Hepatocyte (in vitro differentiated cells): ENCODE measurements around the gene DNAH11. TPM values are rescaled to one million over a fixed set of nuclear protein-coding genes. Genes with fewer than 3 reads are reported as not detected.
"Not testable (repeated sequence)": the region's sequence is repeated elsewhere in the genome, so short reads cannot be mapped to it uniquely, and the experiment has no call there.

Experiments used
- DNase-seq: peaks from one replicate; pipeline ENCODE4 v3.0.0-alpha.2; 2016; ENCODE audit warnings: low spot score
- H2AFZ ChIP-seq: fragments of 200-600 bp; sonication (generic); 2 replicates; pipeline ENCODE4 v1.6.0; 2016; ENCODE audit warnings: antibody characterized with exemption, mild to moderate bottlenecking
- H3K27ac ChIP-seq: fragments of 200-600 bp; sonication (generic); 2 replicates; pipeline ENCODE4 v1.5.1; 2016; ENCODE audit warnings: mild to moderate bottlenecking
- H3K27me3 ChIP-seq: fragments of 200-600 bp; sonication (generic); 2 replicates; pipeline ENCODE4 v1.6.1; 2016
- H3K36me3 ChIP-seq: fragments of 200-600 bp; sonication (generic); replicated peaks from 2 replicates; pipeline ENCODE4 v1.5.1; 2016; ENCODE audit warnings: low read depth; ENCODE audit not compliant: insufficient read depth
- H3K4me1 ChIP-seq: fragments of 200-600 bp; sonication (generic); 2 replicates; pipeline ENCODE4 v1.5.1; 2016; ENCODE audit warnings: mild to moderate bottlenecking, moderate library complexity; ENCODE audit not compliant: insufficient read depth
- H3K4me2 ChIP-seq: fragments of 200-600 bp; sonication (generic); 2 replicates; pipeline ENCODE4 v1.6.0; 2016
- H3K4me3 ChIP-seq: fragments of 200-600 bp; sonication (generic); 2 replicates; pipeline ENCODE4 v1.5.1; 2016; ENCODE audit warnings: mild to moderate bottlenecking
- H3K79me2 ChIP-seq: fragments of 200-600 bp; sonication (generic); 2 replicates; pipeline ENCODE4 v1.6.0; 2017; ENCODE audit warnings: mild to moderate bottlenecking
- H3K9me2 ChIP-seq: fragments of 200-600 bp; sonication (generic); replicated peaks from 2 replicates; pipeline ENCODE4 v1.6.0; 2017; ENCODE audit warnings: mild to moderate bottlenecking; ENCODE audit not compliant: insufficient read depth
- H3K9me3 ChIP-seq: fragments of 200-600 bp; sonication (generic); 2 replicates; pipeline ENCODE4 v1.5.1; 2016; ENCODE audit warnings: low read depth, mild to moderate bottlenecking
- H4K20me1 ChIP-seq: fragments of 200-600 bp; sonication (generic); 2 replicates; pipeline ENCODE4 v1.6.0; 2016; ENCODE audit warnings: mild to moderate bottlenecking; ENCODE audit not compliant: insufficient read depth, poor library complexity, severe bottlenecking
- CTCF ChIP-seq: fragments of 200-600 bp; sonication (generic); IDR thresholded peaks from 2 replicates; pipeline ENCODE4 v1.5.1; 2016; ENCODE audit warnings: antibody characterized with exemption, mild to moderate bottlenecking; ENCODE audit not compliant: poor library complexity
- EZH2 ChIP-seq: fragments of 200-600 bp; sonication (generic); IDR thresholded peaks from 2 replicates; pipeline ENCODE4 v1.6.1; 2016; ENCODE audit warnings: antibody characterized with exemption, mild to moderate bottlenecking, borderline replicate concordance
- EZH2phosphoT487 ChIP-seq: fragments of 200-600 bp; sonication (generic); IDR thresholded peaks from one replicate; pipeline ENCODE4 v1.6.1; 2018; ENCODE audit warnings: antibody characterized with exemption, mild to moderate bottlenecking, low read depth, moderate library complexity; ENCODE audit not compliant: unreplicated experiment, severe bottlenecking
- WGBS: methylation state at CpG from one replicate; pipeline ENCODE4 v1.1.6; 2016; ENCODE audit warnings: low lambda C conversion rate; ENCODE audit errors: missing lambda C conversion rate; 5-methylcytosine and 5-hydroxymethylcytosine counted together
- polyA plus RNA-seq: library from polyadenylated mRNA; unstranded; fragments of >200 nt; fragmentation: Nextera tagmentation; extraction: Ambion mirVana; gene quantifications from 2 replicates; pipeline ENCODE4 v1.2.1, GENCODE V29; 2016
- total RNA-seq: library from RNA; depleted of rRNA; stranded (reverse); fragments of >200 nt; gene quantifications from 2 replicates; pipeline ENCODE4 v1.2.3, GENCODE V29; 2014

DNAH11 gene
- total and polyA plus RNA-seq, 2 experiments from 2014 or later = 0.43 to 1.3 TPM

GRCh38 chr7:21526448-21526847 lies 16.4 kb upstream of the DNAH11 start:
- Histone ChIP-seq H3K4me2 (no peak overlapping the region), H3K4me1 (no peaks in the 10 kb centered on the region), H3K36me3 (no peaks in the 10 kb centered on the region), H2AFZ (no peak overlapping the region), H3K4me3 (no peak overlapping the region), H3K27me3 (no peaks in the 10 kb centered on the region), H4K20me1 (no peaks in the 10 kb centered on the region), H3K9me2 (no peaks in the 10 kb centered on the region), H3K9me3 (no peaks in the 10 kb centered on the region), H3K79me2 (no peaks in the 10 kb centered on the region), H3K27ac (no peak overlapping the region)
- TF ChIP-seq EZH2 (no peak), CTCF (no peak)
- WGBS = 86% methylated on average over 3 of the region's 3 CpGs
- no peak for DNase-seq

GRCh38 chr7:21532485-21532884 lies 10.4 kb upstream of the DNAH11 start:
- not testable (repeated sequence) for H3K27me3 ChIP-seq, H3K36me3 ChIP-seq, H3K4me2 ChIP-seq, H3K9me3 ChIP-seq, H2AFZ ChIP-seq, H3K4me3 ChIP-seq, H3K79me2 ChIP-seq, H3K4me1 ChIP-seq, DNase-seq, H4K20me1 ChIP-seq, H3K9me2 ChIP-seq, H3K27ac ChIP-seq
- 55% methylated on average over 1 of the region's 1 CpG for WGBS

- H3K9me2 ChIP-seq, H3K4me3 ChIP-seq, H3K4me2 ChIP-seq, H3K9me3 ChIP-seq, H3K4me1 ChIP-seq, H3K27me3 ChIP-seq, H3K79me2 ChIP-seq, H3K27ac ChIP-seq, H3K36me3 ChIP-seq, H2AFZ ChIP-seq, H4K20me1 ChIP-seq, DNase-seq: not testable (repeated sequence)
Observed at GRCh38 chr7:21533646-21534045, 9.2 kb upstream of the DNAH11 start.

- H3K36me3 ChIP-seq, H2AFZ ChIP-seq, H3K4me2 ChIP-seq, H3K79me2 ChIP-seq, H3K4me3 ChIP-seq, H3K9me2 ChIP-seq, H3K27ac ChIP-seq, DNase-seq, H3K4me1 ChIP-seq, H3K9me3 ChIP-seq, H4K20me1 ChIP-seq: not testable (repeated sequence)
- H3K27me3 ChIP-seq = peaks cover 22% of the 10 kb centered on the region
- WGBS = 98% methylated on average over 27 of the region's 27 CpGs
Observed at GRCh38 chr7:21536445-21537118, 6.3 kb upstream of the DNAH11 start.

GRCh38 chr7:21538936-21539495 lies 3.8 kb upstream of the DNAH11 start:
- Histone ChIP-seq H3K4me2 (no peak overlapping the region), H3K79me2 (no peaks in the 10 kb centered on the region), H3K4me1 (peaks cover 10% of the 10 kb centered on the region), H3K27ac (no peak overlapping the region), H2AFZ (no peak overlapping the region), H3K9me2 (no peaks in the 10 kb centered on the region), H3K4me3 (no peak overlapping the region), H3K36me3 (no peaks in the 10 kb centered on the region), H3K27me3 (peaks cover 47% of the 10 kb centered on the region), H3K9me3 (no peaks in the 10 kb centered on the region), H4K20me1 (no peaks in the 10 kb centered on the region)
- 96% methylated on average over 3 of the region's 3 CpGs for WGBS
- no peak for DNase-seq
- TF ChIP-seq EZH2 = no peak
- TF ChIP-seq EZH2phosphoT487 = no peak
- TF ChIP-seq CTCF = no peak
